ENCODE data around the gene PARP16. TPM values are rescaled to one million over a fixed set of nuclear protein-coding genes. Genes with fewer than 3 reads are reported as not detected.

The PARP16 gene
- total and polyA plus RNA-seq, 2 experiments from 2014 or later = 3.6 to 4.1 TPM

- no peaks in the 10 kb centered on the region for H3F3A ChIP-seq (replicated peaks; ENCODE audit: low read depth)
- H3K79me2 ChIP-seq (replicated peaks; ENCODE audit: insufficient read depth) = no peaks in the 10 kb centered on the region
- no peaks in the 10 kb centered on the region for H3K9me2 ChIP-seq (ENCODE audit: insufficient read depth)
- Mint-ChIP-seq H3K27ac (no peak overlapping the region), H3K4me1 (no peaks in the 10 kb centered on the region), H3K9me3 (no peaks in the 10 kb centered on the region), H3K4me3 (no peak overlapping the region), H3K36me3 (ENCODE audit: low read depth) (no peaks in the 10 kb centered on the region), H3K27me3 (ENCODE audit: insufficient read depth, low read depth, poor library complexity) (peaks cover 5% of the 10 kb centered on the region)
- TF ChIP-seq POLR2AphosphoS5 (IDR thresholded peaks at IDR 0.05; ENCODE audit: low read depth) = no peak
- TF ChIP-seq, protein P1, sequence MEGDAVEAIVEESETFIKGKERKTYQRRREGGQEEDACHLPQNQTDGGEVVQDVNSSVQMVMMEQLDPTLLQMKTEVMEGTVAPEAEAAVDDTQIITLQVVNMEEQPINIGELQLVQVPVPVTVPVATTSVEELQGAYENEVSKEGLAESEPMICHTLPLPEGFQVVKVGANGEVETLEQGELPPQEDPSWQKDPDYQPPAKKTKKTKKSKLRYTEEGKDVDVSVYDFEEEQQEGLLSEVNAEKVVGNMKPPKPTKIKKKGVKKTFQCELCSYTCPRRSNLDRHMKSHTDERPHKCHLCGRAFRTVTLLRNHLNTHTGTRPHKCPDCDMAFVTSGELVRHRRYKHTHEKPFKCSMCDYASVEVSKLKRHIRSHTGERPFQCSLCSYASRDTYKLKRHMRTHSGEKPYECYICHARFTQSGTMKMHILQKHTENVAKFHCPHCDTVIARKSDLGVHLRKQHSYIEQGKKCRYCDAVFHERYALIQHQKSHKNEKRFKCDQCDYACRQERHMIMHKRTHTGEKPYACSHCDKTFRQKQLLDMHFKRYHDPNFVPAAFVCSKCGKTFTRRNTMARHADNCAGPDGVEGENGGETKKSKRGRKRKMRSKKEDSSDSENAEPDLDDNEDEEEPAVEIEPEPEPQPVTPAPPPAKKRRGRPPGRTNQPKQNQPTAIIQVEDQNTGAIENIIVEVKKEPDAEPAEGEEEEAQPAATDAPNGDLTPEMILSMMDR (conservative IDR thresholded peaks at IDR 0.05; ENCODE audit: low read depth in 2 of 2) = no peak
- no peak for TF ChIP-seq CREB1 (CRISPR knock-in tag; IDR thresholded peaks at IDR 0.05; ENCODE audit: low read depth)
- no peaks in the 10 kb centered on the region for H3K27me3 ChIP-seq (ENCODE audit: insufficient read depth)
- no peak overlapping the region for H3K4me3 ChIP-seq
- no peak overlapping the region for H3K4me2 ChIP-seq
- no peak for DNase-seq (ENCODE audit: low spot score)
- no peaks in the 10 kb centered on the region for H3K36me3 ChIP-seq (ENCODE audit: insufficient read depth)
- H4K20me1 ChIP-seq (replicated peaks; ENCODE audit: insufficient read depth) = no peaks in the 10 kb centered on the region
- H3K4me1 ChIP-seq (ENCODE audit: insufficient read depth) = no peaks in the 10 kb centered on the region
- H3K27ac ChIP-seq (ENCODE audit: low read depth) = no peak overlapping the region
- H2AFZ ChIP-seq = no peak overlapping the region
- ATAC-seq = no peak
Measured at GRCh38 chr15:65233696-65234095, 53.0 kb downstream of the PARP16 start.

DNA sequence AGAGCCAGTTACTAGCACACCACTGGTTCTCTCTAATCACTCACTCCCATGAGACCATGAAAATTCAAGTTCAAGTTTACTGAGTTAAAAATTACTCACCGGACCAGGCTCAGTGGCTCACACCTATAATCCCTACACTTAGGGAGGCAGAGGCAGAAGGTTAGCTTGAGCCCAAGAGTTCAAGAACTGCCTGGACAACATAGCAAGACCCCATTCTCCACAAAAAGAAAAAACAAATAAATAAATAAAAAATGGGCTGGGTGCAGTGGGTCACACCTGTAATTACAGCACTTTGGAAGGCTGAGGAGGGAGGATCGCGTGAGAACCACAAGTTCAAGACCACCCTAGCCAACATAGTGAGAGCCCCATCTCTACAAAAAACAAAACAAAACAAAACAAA lies 54.2 kb downstream of the PARP16 start:
- no peak overlapping the region for H3K27ac Mint-ChIP-seq
- no peak overlapping the region for H3K4me3 Mint-ChIP-seq

More for the DNA sequence above, 54.2 kb downstream of the PARP16 start:
- TF ChIP-seq ZNF114 (CRISPR knock-in tag; IDR thresholded peaks at IDR 0.05) (no peak), POLR2AphosphoS5 (IDR thresholded peaks at IDR 0.05; ENCODE audit: low read depth) (no peak), EZH2phosphoT487 (IDR thresholded peaks at IDR 0.05; ENCODE audit: unreplicated experiment) (no peak), REST (IDR thresholded peaks at IDR 0.05; ENCODE audit: unreplicated experiment) (no peak)
- TF ChIP-seq, protein P2, sequence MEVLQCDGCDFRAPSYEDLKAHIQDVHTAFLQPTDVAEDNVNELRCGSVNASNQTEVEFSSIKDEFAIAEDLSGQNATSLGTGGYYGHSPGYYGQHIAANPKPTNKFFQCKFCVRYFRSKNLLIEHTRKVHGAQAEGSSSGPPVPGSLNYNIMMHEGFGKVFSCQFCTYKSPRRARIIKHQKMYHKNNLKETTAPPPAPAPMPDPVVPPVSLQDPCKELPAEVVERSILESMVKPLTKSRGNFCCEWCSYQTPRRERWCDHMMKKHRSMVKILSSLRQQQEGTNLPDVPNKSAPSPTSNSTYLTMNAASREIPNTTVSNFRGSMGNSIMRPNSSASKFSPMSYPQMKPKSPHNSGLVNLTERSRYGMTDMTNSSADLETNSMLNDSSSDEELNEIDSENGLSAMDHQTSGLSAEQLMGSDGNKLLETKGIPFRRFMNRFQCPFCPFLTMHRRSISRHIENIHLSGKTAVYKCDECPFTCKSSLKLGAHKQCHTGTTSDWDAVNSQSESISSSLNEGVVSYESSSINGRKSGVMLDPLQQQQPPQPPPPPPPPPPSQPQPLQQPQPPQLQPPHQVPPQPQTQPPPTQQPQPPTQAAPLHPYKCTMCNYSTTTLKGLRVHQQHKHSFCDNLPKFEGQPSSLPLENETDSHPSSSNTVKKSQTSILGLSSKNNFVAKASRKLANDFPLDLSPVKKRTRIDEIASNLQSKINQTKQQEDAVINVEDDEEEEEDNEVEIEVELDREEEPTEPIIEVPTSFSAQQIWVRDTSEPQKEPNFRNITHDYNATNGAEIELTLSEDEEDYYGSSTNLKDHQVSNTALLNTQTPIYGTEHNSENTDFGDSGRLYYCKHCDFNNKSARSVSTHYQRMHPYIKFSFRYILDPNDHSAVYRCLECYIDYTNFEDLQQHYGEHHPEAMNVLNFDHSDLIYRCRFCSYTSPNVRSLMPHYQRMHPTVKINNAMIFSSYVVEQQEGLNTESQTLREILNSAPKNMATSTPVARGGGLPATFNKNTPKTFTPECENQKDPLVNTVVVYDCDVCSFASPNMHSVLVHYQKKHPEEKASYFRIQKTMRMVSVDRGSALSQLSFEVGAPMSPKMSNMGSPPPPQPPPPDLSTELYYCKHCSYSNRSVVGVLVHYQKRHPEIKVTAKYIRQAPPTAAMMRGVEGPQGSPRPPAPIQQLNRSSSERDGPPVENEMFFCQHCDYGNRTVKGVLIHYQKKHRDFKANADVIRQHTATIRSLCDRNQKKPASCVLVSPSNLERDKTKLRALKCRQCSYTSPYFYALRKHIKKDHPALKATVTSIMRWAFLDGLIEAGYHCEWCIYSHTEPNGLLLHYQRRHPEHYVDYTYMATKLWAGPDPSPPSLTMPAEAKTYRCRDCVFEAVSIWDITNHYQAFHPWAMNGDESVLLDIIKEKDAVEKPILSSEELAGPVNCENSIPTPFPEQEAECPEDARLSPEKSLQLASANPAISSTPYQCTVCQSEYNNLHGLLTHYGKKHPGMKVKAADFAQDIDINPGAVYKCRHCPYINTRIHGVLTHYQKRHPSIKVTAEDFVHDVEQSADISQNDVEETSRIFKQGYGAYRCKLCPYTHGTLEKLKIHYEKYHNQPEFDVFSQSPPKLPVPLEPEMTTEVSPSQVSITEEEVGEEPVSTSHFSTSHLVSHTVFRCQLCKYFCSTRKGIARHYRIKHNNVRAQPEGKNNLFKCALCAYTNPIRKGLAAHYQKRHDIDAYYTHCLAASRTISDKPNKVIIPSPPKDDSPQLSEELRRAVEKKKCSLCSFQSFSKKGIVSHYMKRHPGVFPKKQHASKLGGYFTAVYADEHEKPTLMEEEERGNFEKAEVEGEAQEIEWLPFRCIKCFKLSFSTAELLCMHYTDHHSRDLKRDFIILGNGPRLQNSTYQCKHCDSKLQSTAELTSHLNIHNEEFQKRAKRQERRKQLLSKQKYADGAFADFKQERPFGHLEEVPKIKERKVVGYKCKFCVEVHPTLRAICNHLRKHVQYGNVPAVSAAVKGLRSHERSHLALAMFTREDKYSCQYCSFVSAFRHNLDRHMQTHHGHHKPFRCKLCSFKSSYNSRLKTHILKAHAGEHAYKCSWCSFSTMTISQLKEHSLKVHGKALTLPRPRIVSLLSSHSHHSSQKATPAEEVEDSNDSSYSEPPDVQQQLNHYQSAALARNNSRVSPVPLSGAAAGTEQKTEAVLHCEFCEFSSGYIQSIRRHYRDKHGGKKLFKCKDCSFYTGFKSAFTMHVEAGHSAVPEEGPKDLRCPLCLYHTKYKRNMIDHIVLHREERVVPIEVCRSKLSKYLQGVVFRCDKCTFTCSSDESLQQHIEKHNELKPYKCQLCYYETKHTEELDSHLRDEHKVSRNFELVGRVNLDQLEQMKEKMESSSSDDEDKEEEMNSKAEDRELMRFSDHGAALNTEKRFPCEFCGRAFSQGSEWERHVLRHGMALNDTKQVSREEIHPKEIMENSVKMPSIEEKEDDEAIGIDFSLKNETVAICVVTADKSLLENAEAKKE (CRISPR knock-in tag; IDR thresholded peaks at IDR 0.05) = no peak
- Histone ChIP-seq H3K27me3 (ENCODE audit: insufficient read depth) (no peaks in the 10 kb centered on the region), H3K4me1 (ENCODE audit: insufficient read depth) (peaks cover 1% of the 10 kb centered on the region; the same call in 1 of the 2 replicates), H3K4me2 (no peak overlapping the region), H3K36me3 (ENCODE audit: insufficient read depth) (no peaks in the 10 kb centered on the region), H3K27ac (ENCODE audit: low read depth) (no peak overlapping the region), H3F3A (replicated peaks; ENCODE audit: low read depth) (0 out of 2 replicates have a peak, but pooled peaks cover 3% of the 10 kb centered on the region), H4K20me1 (replicated peaks; ENCODE audit: insufficient read depth) (no peaks in the 10 kb centered on the region), H3K4me3 (no peak overlapping the region), H3K79me2 (replicated peaks; ENCODE audit: insufficient read depth) (no peaks in the 10 kb centered on the region), H2AFZ (no peak overlapping the region), H3K9me2 (ENCODE audit: insufficient read depth) (no peaks in the 10 kb centered on the region)
- peaks cover 3% of the 10 kb centered on the region for H3K27me3 Mint-ChIP-seq (ENCODE audit: insufficient read depth, low read depth, poor library complexity)
- ATAC-seq (no peak), DNase-seq (ENCODE audit: low spot score) (no peak)
- H3K9me3 Mint-ChIP-seq = no peaks in the 10 kb centered on the region
- no peaks in the 10 kb centered on the region for H3K36me3 Mint-ChIP-seq (ENCODE audit: low read depth)
- no peaks in the 10 kb centered on the region for H3K4me1 Mint-ChIP-seq
